Smooth muscle cell (in vitro differentiated cells): ENCODE measurements around the gene ETS2. TPM values are rescaled to one million over a fixed set of nuclear protein-coding genes. Genes with fewer than 3 reads are reported as not detected.
A peak's percentile ranks its signal among the peaks of the same experiment; 100 is the strongest.

Experiments used
- DNase-seq: peaks from one replicate; lab custom pipeline; 2025; ENCODE audit not compliant: unreplicated experiment; lab: John Stamatoyannopoulos, UW
- H2AFZ ChIP-seq: fragments of 200-600 bp; sonication (generic); 2 replicates; pipeline ENCODE4 v1.6.0; 2016; ENCODE audit warnings: antibody characterized with exemption, low read depth, mild to moderate bottlenecking
- H3F3A ChIP-seq: fragments of 200-600 bp; sonication (generic); 2 replicates; pipeline ENCODE4 v1.6.0; 2017; ENCODE audit warnings: antibody characterized with exemption, low read depth
- H3K27ac ChIP-seq: fragments of 200-600 bp; sonication (generic); 2 replicates; pipeline ENCODE4 v1.5.1; 2016; ENCODE audit warnings: low read depth, mild to moderate bottlenecking
- H3K27me3 ChIP-seq: fragments of 200-600 bp; sonication (generic); 2 replicates; pipeline ENCODE4 v1.6.1; 2016; ENCODE audit warnings: low read depth, mild to moderate bottlenecking
- H3K36me3 ChIP-seq: fragments of 200-600 bp; sonication (generic); 2 replicates; pipeline ENCODE4 v1.5.1; 2016; ENCODE audit warnings: low read depth
- H3K4me1 ChIP-seq: fragments of 200-600 bp; sonication (generic); 2 replicates; pipeline ENCODE4 v1.5.1; 2016; ENCODE audit warnings: low read depth
- H3K4me2 ChIP-seq: fragments of 200-600 bp; sonication (generic); 2 replicates; pipeline ENCODE4 v1.6.0; 2016; ENCODE audit warnings: mild to moderate bottlenecking
- H3K4me3 ChIP-seq: fragments of 200-600 bp; sonication (generic); 2 replicates; pipeline ENCODE4 v1.5.1; 2016; ENCODE audit warnings: mild to moderate bottlenecking
- H3K79me2 ChIP-seq: fragments of 200-600 bp; sonication (generic); 2 replicates; pipeline ENCODE4 v1.6.0; 2016; ENCODE audit warnings: low read depth, mild to moderate bottlenecking
- H3K9ac ChIP-seq: fragments of 200-600 bp; sonication (generic); 2 replicates; pipeline ENCODE4 v1.6.0; 2016; ENCODE audit warnings: low read depth
- H3K9me3 ChIP-seq: fragments of 200-600 bp; sonication (generic); replicated peaks from 2 replicates; pipeline ENCODE4 v1.5.1; 2016; ENCODE audit warnings: low read depth
- H4K20me1 ChIP-seq: fragments of 200-600 bp; sonication (generic); 2 replicates; pipeline ENCODE4 v1.6.0; 2016; ENCODE audit warnings: low read depth
- CTCF ChIP-seq: fragments of 200-600 bp; sonication (generic); IDR thresholded peaks from 2 replicates; pipeline ENCODE4 v1.5.1; 2017; ENCODE audit warnings: borderline replicate concordance, mild to moderate bottlenecking, antibody characterized with exemption; ENCODE audit not compliant: insufficient read depth, poor library complexity, severe bottlenecking
- WGBS: methylation state at CpG from one replicate; pipeline ENCODE4 v1.1.7; 2016; ENCODE audit warnings: low lambda C conversion rate; 5-methylcytosine and 5-hydroxymethylcytosine counted together
- polyA plus RNA-seq: library from polyadenylated mRNA; unstranded; fragments of >200 nt; fragmentation: Nextera tagmentation; extraction: Ambion mirVana; gene quantifications from 2 replicates; pipeline ENCODE4 v1.2.1, GENCODE V29; 2016
- total RNA-seq: library from RNA; depleted of rRNA; stranded (reverse); fragments of >200 nt; gene quantifications from 2 replicates; pipeline ENCODE4 v1.2.3, GENCODE V29; 2014

Gene ETS2
- total and polyA plus RNA-seq, 2 experiments from 2014 or later = 65.9 to 77.7 TPM

GRCh38 chr21:38759413-38759812 lies 46.3 kb upstream of the ETS2 start:
- no peak for TF ChIP-seq CTCF
- Histone ChIP-seq H3K27ac (peak overlapping the region; percentile 99), H3F3A (peaks cover 13% of the 10 kb centered on the region), H3K79me2 (peaks cover 38% of the 10 kb centered on the region), H2AFZ (no peak overlapping the region), H3K4me2 (peak overlapping the region; percentile 80), H3K36me3 (no peaks in the 10 kb centered on the region), H3K9ac (peak overlapping the region; percentile 60), H3K27me3 (no peaks in the 10 kb centered on the region), H3K4me3 (no peak overlapping the region), H3K4me1 (peaks cover 29% of the 10 kb centered on the region), H3K9me3 (no peaks in the 10 kb centered on the region), H4K20me1 (no peaks in the 10 kb centered on the region)
- WGBS = 42% methylated on average over 6 of the region's 6 CpGs
- DNase-seq = no peak

- Histone ChIP-seq H3K4me1 (peaks cover 29% of the 10 kb centered on the region), H3K9ac (peak overlapping the region; percentile 60), H3K27ac (peak overlapping the region; percentile 99), H3K27me3 (no peaks in the 10 kb centered on the region), H3K4me3 (peak overlapping the region; percentile 37), H2AFZ (no peak overlapping the region), H3K9me3 (no peaks in the 10 kb centered on the region), H3F3A (peaks cover 13% of the 10 kb centered on the region), H3K79me2 (peaks cover 45% of the 10 kb centered on the region), H3K4me2 (peak overlapping the region; percentile 80), H3K36me3 (no peaks in the 10 kb centered on the region), H4K20me1 (no peaks in the 10 kb centered on the region)
- 33% methylated on average over 14 of the region's 14 CpGs for WGBS
- no peak for DNase-seq
- TF ChIP-seq CTCF = no peak
These were observed 45.5 kb upstream of the ETS2 start for GRCh38 chr21:38760017-38760761.

- peak overlapping the region; percentile 60 for H3K9ac ChIP-seq
- H3K4me1 ChIP-seq = peaks cover 29% of the 10 kb centered on the region
- no peak for TF ChIP-seq CTCF
These were observed 45.0 kb upstream of the ETS2 start for GRCh38 chr21:38760762-38761155.

GRCh38 chr21:38761531-38761930 lies 44.2 kb upstream of the ETS2 start:
- Histone ChIP-seq H3K4me2 (peak overlapping the region; percentile 80), H3F3A (peaks cover 8% of the 10 kb centered on the region), H3K4me1 (peaks cover 25% of the 10 kb centered on the region), H3K4me3 (peak overlapping the region; percentile 37), H2AFZ (peak overlapping the region; percentile 0), H3K27ac (peak overlapping the region; percentile 99), H3K9me3 (no peaks in the 10 kb centered on the region), H4K20me1 (no peaks in the 10 kb centered on the region), H3K79me2 (peaks cover 58% of the 10 kb centered on the region), H3K9ac (peak overlapping the region; percentile 29), H3K36me3 (peaks cover 4% of the 10 kb centered on the region), H3K27me3 (no peaks in the 10 kb centered on the region)
- WGBS = 34% methylated on average over 4 of the region's 4 CpGs
- TF ChIP-seq CTCF = no peak
- no peak for DNase-seq

More at GRCh38 chr21:38760762-38761155, 45.0 kb upstream of the ETS2 start:
- Histone ChIP-seq H3K9me3 (no peaks in the 10 kb centered on the region), H3F3A (peaks cover 13% of the 10 kb centered on the region), H3K27me3 (no peaks in the 10 kb centered on the region), H3K4me2 (peak overlapping the region; percentile 80), H3K27ac (peak overlapping the region; percentile 99), H3K36me3 (peaks cover 3% of the 10 kb centered on the region), H3K79me2 (peaks cover 50% of the 10 kb centered on the region), H4K20me1 (no peaks in the 10 kb centered on the region), H2AFZ (no peak overlapping the region), H3K4me3 (peak overlapping the region; percentile 37)
- 79% methylated on average over 7 of the region's 7 CpGs for WGBS
- no peak for DNase-seq
